Measurements from ENCODE around the gene BLID. TPM values are rescaled to one million over a fixed set of nuclear protein-coding genes. Genes with fewer than 3 reads are reported as not detected.

BLID gene
- total and polyA plus RNA-seq, 2 experiments from 2014 or later, result not detected

GRCh38 chr11:122077459-122077858, 38.6 kb downstream of the BLID start (continued):
- no peak for TF ChIP-seq ZNF462 (CRISPR knock-in tag; IDR thresholded peaks at IDR 0.05)
- TF ChIP-seq REST (IDR thresholded peaks at IDR 0.05; ENCODE audit: unreplicated experiment), result no peak
- no peak for TF ChIP-seq ZNF331 (CRISPR knock-in tag; IDR thresholded peaks at IDR 0.05; ENCODE audit: low read depth)
- no peak for TF ChIP-seq POLR2AphosphoS5 (IDR thresholded peaks at IDR 0.05; ENCODE audit: low read depth)
- no peak for TF ChIP-seq ETS1 (IDR thresholded peaks at IDR 0.05)
- TF ChIP-seq ZNF114 (CRISPR knock-in tag; IDR thresholded peaks at IDR 0.05), result no peak
- no peak for TF ChIP-seq JUNB (IDR thresholded peaks at IDR 0.05; ENCODE audit: unreplicated experiment)

Measured in GM23338 (cell line).